GM23338 (cell line): Measurements from ENCODE around the gene SPI1. TPM values are rescaled to one million over a fixed set of nuclear protein-coding genes. Genes with fewer than 3 reads are reported as not detected.

Experiments
- ATAC-seq: fragments of 200-7000 bp; cut with Tn5 transposase; 3 replicates; pipeline ENCODE4 v1.9.1; 2020
- DNase-seq: peaks from one replicate; pipeline ENCODE4 v3.0.0-alpha.2; 2015; ENCODE audit warnings: low spot score
- H2AFZ ChIP-seq: fragments of 200-600 bp; sonication (generic); 2 replicates; pipeline ENCODE4 v1.8.0; 2016; ENCODE audit warnings: antibody characterized with exemption, mild to moderate bottlenecking, moderate library complexity
- H3F3A ChIP-seq: fragments of 200-600 bp; sonication (generic); replicated peaks from 2 replicates; pipeline ENCODE4 v1.8.0; 2017; ENCODE audit warnings: antibody characterized with exemption, mixed run types, low read depth
- H3K27ac ChIP-seq: fragments of 200-600 bp; sonication (generic); 2 replicates; pipeline ENCODE4 v1.6.1; 2016; ENCODE audit warnings: low read depth
- H3K27me3 ChIP-seq: fragments of 200-600 bp; sonication (generic); 2 replicates; pipeline ENCODE4 v1.8.0; 2016; ENCODE audit warnings: mild to moderate bottlenecking, mixed run types, moderate library complexity; ENCODE audit not compliant: insufficient read depth
- H3K36me3 ChIP-seq: fragments of 200-600 bp; sonication (generic); 2 replicates; pipeline ENCODE4 v1.8.0; 2016; ENCODE audit warnings: mild to moderate bottlenecking; ENCODE audit not compliant: insufficient read depth
- H3K4me1 ChIP-seq: fragments of 200-600 bp; sonication (generic); 2 replicates; pipeline ENCODE4 v1.8.0; 2016; ENCODE audit warnings: mild to moderate bottlenecking, moderate library complexity; ENCODE audit not compliant: insufficient read depth
- H3K4me2 ChIP-seq: fragments of 200-600 bp; sonication (generic); 2 replicates; pipeline ENCODE4 v1.7.1; 2017; ENCODE audit warnings: mixed run types
- H3K4me3 ChIP-seq: fragments of 200-600 bp; sonication (generic); 2 replicates; pipeline ENCODE4 v1.6.1; 2016; ENCODE audit warnings: mixed run types
- H3K79me2 ChIP-seq: fragments of 200-600 bp; sonication (generic); replicated peaks from 2 replicates; pipeline ENCODE4 v1.8.0; 2017; ENCODE audit warnings: mild to moderate bottlenecking; ENCODE audit not compliant: insufficient read depth
- H3K9me2 ChIP-seq: fragments of 200-600 bp; sonication (generic); 2 replicates; pipeline ENCODE4 v1.8.0; 2017; ENCODE audit not compliant: insufficient read depth
- H4K20me1 ChIP-seq: fragments of 200-600 bp; sonication (generic); replicated peaks from 2 replicates; pipeline ENCODE4 v1.8.0; 2017; ENCODE audit warnings: mild to moderate bottlenecking; ENCODE audit not compliant: insufficient read depth
- H3K27ac Mint-ChIP-seq: 2 replicates; pipeline ENCODE4 v1.8.0; 2020; ENCODE audit warnings: inconsistent platforms, mild to moderate bottlenecking, moderate library complexity, mixed read lengths
- H3K27me3 Mint-ChIP-seq: 3 replicates; pipeline ENCODE4 v1.8.0; 2022; ENCODE audit warnings: low read depth, mild to moderate bottlenecking, moderate library complexity, mixed read lengths, inconsistent platforms; ENCODE audit not compliant: insufficient read depth, poor library complexity
- H3K36me3 Mint-ChIP-seq: 3 replicates; pipeline ENCODE4 v1.8.0; 2021; ENCODE audit warnings: low read depth, mild to moderate bottlenecking, inconsistent platforms, moderate library complexity, mixed read lengths
- H3K4me1 Mint-ChIP-seq: 3 replicates; pipeline ENCODE4 v1.8.0; 2020; ENCODE audit warnings: mild to moderate bottlenecking, inconsistent platforms, mixed read lengths
- H3K4me3 Mint-ChIP-seq: 3 replicates; pipeline ENCODE4 v1.8.0; 2021; ENCODE audit warnings: moderate library complexity, mild to moderate bottlenecking, inconsistent platforms, mixed read lengths
- H3K9me3 Mint-ChIP-seq: 3 replicates; pipeline ENCODE4 v1.8.0; 2020; ENCODE audit warnings: moderate library complexity, mild to moderate bottlenecking, inconsistent platforms, mixed read lengths
- CREB1 ChIP-seq: fragments of 250-450 bp; sonication (Bioruptor Pico); IDR thresholded peaks from 2 replicates; pipeline ENCODE4 v1.5.0; 2020; ENCODE audit warnings: low read depth, mild to moderate bottlenecking, moderate library complexity
- EZH2 ChIP-seq: fragments of 200-600 bp; sonication (generic); IDR thresholded peaks from one replicate; pipeline ENCODE4 v1.8.0; 2017; ENCODE audit warnings: antibody characterized with exemption, mild to moderate bottlenecking, low read depth; ENCODE audit not compliant: unreplicated experiment
- EZH2phosphoT487 ChIP-seq: fragments of 200-600 bp; sonication (generic); IDR thresholded peaks from one replicate; pipeline ENCODE4 v1.8.1; 2018; ENCODE audit warnings: antibody characterized with exemption; ENCODE audit not compliant: unreplicated experiment
- JUNB ChIP-seq: IDR thresholded peaks from one replicate; pipeline ENCODE4 v1.6.1; 2016; ENCODE audit warnings: antibody characterized with exemption; ENCODE audit not compliant: unreplicated experiment
- NANOG ChIP-seq: IDR thresholded peaks from 2 replicates; pipeline ENCODE4 v1.6.1; 2016; ENCODE audit warnings: antibody characterized with exemption, borderline replicate concordance
- POLR2AphosphoS5 ChIP-seq: IDR thresholded peaks from 2 replicates; pipeline ENCODE4 v1.6.1; 2016; ENCODE audit warnings: antibody characterized with exemption, low read depth
- ZNF114 ChIP-seq: fragments of 250-450 bp; sonication (Bioruptor Pico); IDR thresholded peaks from 2 replicates; pipeline ENCODE4 v1.5.0; 2020; ENCODE audit warnings: mild to moderate bottlenecking, moderate library complexity
- ZNF331 ChIP-seq: fragments of 250-450 bp; sonication (Bioruptor Pico); IDR thresholded peaks from 2 replicates; pipeline ENCODE4 v1.5.0; 2020; ENCODE audit warnings: low read depth, mild to moderate bottlenecking, moderate library complexity
- polyA plus RNA-seq: library from polyadenylated mRNA; unstranded; fragments of >200 nt; fragmentation: Nextera tagmentation; extraction: Ambion mirVana; gene quantifications from 2 replicates; pipeline ENCODE4 v1.2.1, GENCODE V29; 2016
- total RNA-seq: library from RNA; depleted of rRNA; stranded (reverse); fragments of >200 nt; shearing (Covaris generic); gene quantifications from 2 replicates; pipeline ENCODE4 v1.2.3, GENCODE V29; 2014
- TF ChIP-seq, protein P1 (sequence below): IDR thresholded peaks from one replicate; pipeline ENCODE4 v1.6.1; 2018; ENCODE audit warnings: antibody characterized with exemption; ENCODE audit not compliant: unreplicated experiment
- TF ChIP-seq, protein P2 (sequence below), 2 experiments: fragments of 200-600 bp in 1 of 2; sonication (generic) in 1 of 2; conservative IDR thresholded peaks; 2 replicates each; pipeline versions ENCODE4 v1.5.1 to v1.6.1; 2016 to 2017; ENCODE audit warnings: antibody characterized with exemption in 2 of 2, low read depth in 2 of 2, mild to moderate bottlenecking in 2 of 2, moderate library complexity in 1 of 2
- TF ChIP-seq, protein P3 (sequence below): fragments of 250-450 bp; sonication (Bioruptor Pico); IDR thresholded peaks from 2 replicates; pipeline ENCODE4 v1.5.0; 2020; ENCODE audit warnings: mild to moderate bottlenecking, moderate library complexity
- TF ChIP-seq, protein P4 (sequence below): IDR thresholded peaks from 2 replicates; pipeline ENCODE4 v1.6.1; 2016; ENCODE audit warnings: antibody characterized with exemption

Gene SPI1
- total and polyA plus RNA-seq, 2 experiments from 2014 or later, result 0.23 TPM; not detected in 1

DNA sequence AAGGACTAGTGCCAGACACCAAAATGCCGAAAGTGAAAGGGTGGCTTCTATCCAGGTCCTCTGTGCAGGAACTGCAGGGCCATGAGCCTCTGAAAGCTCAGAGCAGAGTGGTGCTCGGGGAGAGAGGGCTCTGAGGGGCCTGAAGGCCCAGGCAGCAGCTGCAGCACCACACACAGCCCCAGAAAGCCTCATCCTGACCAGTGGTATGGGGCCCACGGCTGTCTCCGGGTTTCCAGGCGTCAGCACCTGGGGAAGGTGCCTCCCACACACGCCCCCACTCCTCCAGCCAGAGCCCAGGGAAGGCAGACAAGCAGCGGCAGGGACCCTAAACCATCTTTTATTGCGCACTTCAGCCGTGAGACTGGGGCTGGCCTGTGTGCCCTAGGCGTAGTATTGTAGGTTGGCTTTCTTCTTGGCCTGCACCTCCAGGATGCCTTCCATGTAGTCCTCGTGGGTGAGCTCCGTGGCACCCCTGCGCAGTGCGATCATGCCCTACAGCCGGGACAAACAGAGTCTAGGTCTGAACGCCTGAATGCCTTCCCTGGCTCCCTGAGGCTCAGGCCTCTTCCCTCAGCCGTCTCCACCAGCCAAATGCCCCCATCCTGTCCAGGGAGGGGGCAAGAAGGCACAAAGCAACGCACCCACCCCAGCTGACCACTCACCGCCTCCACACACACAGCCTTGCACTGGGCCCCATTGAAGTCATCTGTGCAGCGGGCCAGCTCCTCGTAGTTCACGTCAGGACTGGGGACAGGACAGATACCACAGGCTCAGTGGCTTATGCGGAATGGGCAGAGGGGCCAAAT lies 40.3 kb upstream of the SPI1 start:
- H3K27ac Mint-ChIP-seq, result no peak overlapping the region
- no peak for TF ChIP-seq NANOG
- TF ChIP-seq, protein P1, sequence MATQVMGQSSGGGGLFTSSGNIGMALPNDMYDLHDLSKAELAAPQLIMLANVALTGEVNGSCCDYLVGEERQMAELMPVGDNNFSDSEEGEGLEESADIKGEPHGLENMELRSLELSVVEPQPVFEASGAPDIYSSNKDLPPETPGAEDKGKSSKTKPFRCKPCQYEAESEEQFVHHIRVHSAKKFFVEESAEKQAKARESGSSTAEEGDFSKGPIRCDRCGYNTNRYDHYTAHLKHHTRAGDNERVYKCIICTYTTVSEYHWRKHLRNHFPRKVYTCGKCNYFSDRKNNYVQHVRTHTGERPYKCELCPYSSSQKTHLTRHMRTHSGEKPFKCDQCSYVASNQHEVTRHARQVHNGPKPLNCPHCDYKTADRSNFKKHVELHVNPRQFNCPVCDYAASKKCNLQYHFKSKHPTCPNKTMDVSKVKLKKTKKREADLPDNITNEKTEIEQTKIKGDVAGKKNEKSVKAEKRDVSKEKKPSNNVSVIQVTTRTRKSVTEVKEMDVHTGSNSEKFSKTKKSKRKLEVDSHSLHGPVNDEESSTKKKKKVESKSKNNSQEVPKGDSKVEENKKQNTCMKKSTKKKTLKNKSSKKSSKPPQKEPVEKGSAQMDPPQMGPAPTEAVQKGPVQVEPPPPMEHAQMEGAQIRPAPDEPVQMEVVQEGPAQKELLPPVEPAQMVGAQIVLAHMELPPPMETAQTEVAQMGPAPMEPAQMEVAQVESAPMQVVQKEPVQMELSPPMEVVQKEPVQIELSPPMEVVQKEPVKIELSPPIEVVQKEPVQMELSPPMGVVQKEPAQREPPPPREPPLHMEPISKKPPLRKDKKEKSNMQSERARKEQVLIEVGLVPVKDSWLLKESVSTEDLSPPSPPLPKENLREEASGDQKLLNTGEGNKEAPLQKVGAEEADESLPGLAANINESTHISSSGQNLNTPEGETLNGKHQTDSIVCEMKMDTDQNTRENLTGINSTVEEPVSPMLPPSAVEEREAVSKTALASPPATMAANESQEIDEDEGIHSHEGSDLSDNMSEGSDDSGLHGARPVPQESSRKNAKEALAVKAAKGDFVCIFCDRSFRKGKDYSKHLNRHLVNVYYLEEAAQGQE, result no peak
- no peak for TF ChIP-seq ZNF331 (CRISPR knock-in tag)
- TF ChIP-seq POLR2AphosphoS5, result no peak
- TF ChIP-seq, protein P2, sequence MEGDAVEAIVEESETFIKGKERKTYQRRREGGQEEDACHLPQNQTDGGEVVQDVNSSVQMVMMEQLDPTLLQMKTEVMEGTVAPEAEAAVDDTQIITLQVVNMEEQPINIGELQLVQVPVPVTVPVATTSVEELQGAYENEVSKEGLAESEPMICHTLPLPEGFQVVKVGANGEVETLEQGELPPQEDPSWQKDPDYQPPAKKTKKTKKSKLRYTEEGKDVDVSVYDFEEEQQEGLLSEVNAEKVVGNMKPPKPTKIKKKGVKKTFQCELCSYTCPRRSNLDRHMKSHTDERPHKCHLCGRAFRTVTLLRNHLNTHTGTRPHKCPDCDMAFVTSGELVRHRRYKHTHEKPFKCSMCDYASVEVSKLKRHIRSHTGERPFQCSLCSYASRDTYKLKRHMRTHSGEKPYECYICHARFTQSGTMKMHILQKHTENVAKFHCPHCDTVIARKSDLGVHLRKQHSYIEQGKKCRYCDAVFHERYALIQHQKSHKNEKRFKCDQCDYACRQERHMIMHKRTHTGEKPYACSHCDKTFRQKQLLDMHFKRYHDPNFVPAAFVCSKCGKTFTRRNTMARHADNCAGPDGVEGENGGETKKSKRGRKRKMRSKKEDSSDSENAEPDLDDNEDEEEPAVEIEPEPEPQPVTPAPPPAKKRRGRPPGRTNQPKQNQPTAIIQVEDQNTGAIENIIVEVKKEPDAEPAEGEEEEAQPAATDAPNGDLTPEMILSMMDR (conservative IDR thresholded peaks at IDR 0.05; ENCODE audit: low read depth in 2 of 2), result no peak
- no peak for TF ChIP-seq JUNB
- TF ChIP-seq EZH2, result no peak
- TF ChIP-seq, protein P3, sequence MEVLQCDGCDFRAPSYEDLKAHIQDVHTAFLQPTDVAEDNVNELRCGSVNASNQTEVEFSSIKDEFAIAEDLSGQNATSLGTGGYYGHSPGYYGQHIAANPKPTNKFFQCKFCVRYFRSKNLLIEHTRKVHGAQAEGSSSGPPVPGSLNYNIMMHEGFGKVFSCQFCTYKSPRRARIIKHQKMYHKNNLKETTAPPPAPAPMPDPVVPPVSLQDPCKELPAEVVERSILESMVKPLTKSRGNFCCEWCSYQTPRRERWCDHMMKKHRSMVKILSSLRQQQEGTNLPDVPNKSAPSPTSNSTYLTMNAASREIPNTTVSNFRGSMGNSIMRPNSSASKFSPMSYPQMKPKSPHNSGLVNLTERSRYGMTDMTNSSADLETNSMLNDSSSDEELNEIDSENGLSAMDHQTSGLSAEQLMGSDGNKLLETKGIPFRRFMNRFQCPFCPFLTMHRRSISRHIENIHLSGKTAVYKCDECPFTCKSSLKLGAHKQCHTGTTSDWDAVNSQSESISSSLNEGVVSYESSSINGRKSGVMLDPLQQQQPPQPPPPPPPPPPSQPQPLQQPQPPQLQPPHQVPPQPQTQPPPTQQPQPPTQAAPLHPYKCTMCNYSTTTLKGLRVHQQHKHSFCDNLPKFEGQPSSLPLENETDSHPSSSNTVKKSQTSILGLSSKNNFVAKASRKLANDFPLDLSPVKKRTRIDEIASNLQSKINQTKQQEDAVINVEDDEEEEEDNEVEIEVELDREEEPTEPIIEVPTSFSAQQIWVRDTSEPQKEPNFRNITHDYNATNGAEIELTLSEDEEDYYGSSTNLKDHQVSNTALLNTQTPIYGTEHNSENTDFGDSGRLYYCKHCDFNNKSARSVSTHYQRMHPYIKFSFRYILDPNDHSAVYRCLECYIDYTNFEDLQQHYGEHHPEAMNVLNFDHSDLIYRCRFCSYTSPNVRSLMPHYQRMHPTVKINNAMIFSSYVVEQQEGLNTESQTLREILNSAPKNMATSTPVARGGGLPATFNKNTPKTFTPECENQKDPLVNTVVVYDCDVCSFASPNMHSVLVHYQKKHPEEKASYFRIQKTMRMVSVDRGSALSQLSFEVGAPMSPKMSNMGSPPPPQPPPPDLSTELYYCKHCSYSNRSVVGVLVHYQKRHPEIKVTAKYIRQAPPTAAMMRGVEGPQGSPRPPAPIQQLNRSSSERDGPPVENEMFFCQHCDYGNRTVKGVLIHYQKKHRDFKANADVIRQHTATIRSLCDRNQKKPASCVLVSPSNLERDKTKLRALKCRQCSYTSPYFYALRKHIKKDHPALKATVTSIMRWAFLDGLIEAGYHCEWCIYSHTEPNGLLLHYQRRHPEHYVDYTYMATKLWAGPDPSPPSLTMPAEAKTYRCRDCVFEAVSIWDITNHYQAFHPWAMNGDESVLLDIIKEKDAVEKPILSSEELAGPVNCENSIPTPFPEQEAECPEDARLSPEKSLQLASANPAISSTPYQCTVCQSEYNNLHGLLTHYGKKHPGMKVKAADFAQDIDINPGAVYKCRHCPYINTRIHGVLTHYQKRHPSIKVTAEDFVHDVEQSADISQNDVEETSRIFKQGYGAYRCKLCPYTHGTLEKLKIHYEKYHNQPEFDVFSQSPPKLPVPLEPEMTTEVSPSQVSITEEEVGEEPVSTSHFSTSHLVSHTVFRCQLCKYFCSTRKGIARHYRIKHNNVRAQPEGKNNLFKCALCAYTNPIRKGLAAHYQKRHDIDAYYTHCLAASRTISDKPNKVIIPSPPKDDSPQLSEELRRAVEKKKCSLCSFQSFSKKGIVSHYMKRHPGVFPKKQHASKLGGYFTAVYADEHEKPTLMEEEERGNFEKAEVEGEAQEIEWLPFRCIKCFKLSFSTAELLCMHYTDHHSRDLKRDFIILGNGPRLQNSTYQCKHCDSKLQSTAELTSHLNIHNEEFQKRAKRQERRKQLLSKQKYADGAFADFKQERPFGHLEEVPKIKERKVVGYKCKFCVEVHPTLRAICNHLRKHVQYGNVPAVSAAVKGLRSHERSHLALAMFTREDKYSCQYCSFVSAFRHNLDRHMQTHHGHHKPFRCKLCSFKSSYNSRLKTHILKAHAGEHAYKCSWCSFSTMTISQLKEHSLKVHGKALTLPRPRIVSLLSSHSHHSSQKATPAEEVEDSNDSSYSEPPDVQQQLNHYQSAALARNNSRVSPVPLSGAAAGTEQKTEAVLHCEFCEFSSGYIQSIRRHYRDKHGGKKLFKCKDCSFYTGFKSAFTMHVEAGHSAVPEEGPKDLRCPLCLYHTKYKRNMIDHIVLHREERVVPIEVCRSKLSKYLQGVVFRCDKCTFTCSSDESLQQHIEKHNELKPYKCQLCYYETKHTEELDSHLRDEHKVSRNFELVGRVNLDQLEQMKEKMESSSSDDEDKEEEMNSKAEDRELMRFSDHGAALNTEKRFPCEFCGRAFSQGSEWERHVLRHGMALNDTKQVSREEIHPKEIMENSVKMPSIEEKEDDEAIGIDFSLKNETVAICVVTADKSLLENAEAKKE (CRISPR knock-in tag), result no peak
- TF ChIP-seq, protein P4, sequence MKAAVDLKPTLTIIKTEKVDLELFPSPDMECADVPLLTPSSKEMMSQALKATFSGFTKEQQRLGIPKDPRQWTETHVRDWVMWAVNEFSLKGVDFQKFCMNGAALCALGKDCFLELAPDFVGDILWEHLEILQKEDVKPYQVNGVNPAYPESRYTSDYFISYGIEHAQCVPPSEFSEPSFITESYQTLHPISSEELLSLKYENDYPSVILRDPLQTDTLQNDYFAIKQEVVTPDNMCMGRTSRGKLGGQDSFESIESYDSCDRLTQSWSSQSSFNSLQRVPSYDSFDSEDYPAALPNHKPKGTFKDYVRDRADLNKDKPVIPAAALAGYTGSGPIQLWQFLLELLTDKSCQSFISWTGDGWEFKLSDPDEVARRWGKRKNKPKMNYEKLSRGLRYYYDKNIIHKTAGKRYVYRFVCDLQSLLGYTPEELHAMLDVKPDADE, result no peak
- TF ChIP-seq EZH2phosphoT487, result no peak
- no peak for TF ChIP-seq ZNF114
- no peak for TF ChIP-seq CREB1 (CRISPR knock-in tag)
- no peak overlapping the region for H3K4me3 Mint-ChIP-seq
- ATAC-seq, result no peak
- Histone ChIP-seq H3K79me2 (no peaks in the 10 kb centered on the region), H3K27ac (no peak overlapping the region), H3F3A (peaks cover 9% of the 10 kb centered on the region), H3K9me2 (no peaks in the 10 kb centered on the region), H3K4me1 (no peaks in the 10 kb centered on the region), H2AFZ (no peak overlapping the region), H3K36me3 (peaks cover 18% of the 10 kb centered on the region), H3K4me2 (no peak overlapping the region), H3K27me3 (no peaks in the 10 kb centered on the region), H3K4me3 (no peak overlapping the region), H4K20me1 (no peaks in the 10 kb centered on the region)
- H3K4me1 Mint-ChIP-seq, result no peaks in the 10 kb centered on the region; the same call in 2 of the 3 replicates
- H3K9me3 Mint-ChIP-seq, result no peaks in the 10 kb centered on the region
- peaks cover 14% of the 10 kb centered on the region for H3K27me3 Mint-ChIP-seq
- DNase-seq, result no peak
- H3K36me3 Mint-ChIP-seq, result peaks cover 69% of the 10 kb centered on the region
